ENCODE data around the gene TGFBI.

GRCh38 chr5:136039202-136039601 lies 10.4 kb downstream of the TGFBI start:
- TF ChIP-seq GATA3 (IDR thresholded peaks at IDR 0.05; ENCODE audit: low read depth, low read length): no peak
- TF ChIP-seq GATA2 (IDR thresholded peaks at IDR 0.05; ENCODE audit: low read depth, low read length): no peak

Measured in SH-SY5Y (cell line).